Adipose tissue (tissue), 3 donors: ENCODE measurements around the gene TXN2. TPM values are rescaled to one million over a fixed set of nuclear protein-coding genes. Genes with fewer than 3 reads are reported as not detected.
"Not testable (repeated sequence)": the region's sequence is repeated elsewhere in the genome, so short reads cannot be mapped to it uniquely, and the experiment has no call there.

Experiments used
- H3K27ac ChIP-seq: one replicate; pipeline ENCODE4 v1.5.1; 2013; ENCODE audit warnings: low read depth, low read length
- WGBS, 3 donors: extraction: QIAGEN DNeasy Blood & Tissue Kit; methylation state at CpG; one replicate each; pipeline ENCODE4 v1.1.7; 2013; 5-methylcytosine and 5-hydroxymethylcytosine counted together
- polyA plus RNA-seq, 3 donors: library from polyadenylated mRNA; stranded (reverse); fragments of 200-250 nt; gene quantifications; one replicate each; pipeline ENCODE4 v1.2.3, GENCODE V29; 2013
- donor health status: healthy with polysubstance abuse.
- donor health status: Bipolar disorder and iron deficiency.
- donor health status: healthy.

The TXN2 gene, protein sequence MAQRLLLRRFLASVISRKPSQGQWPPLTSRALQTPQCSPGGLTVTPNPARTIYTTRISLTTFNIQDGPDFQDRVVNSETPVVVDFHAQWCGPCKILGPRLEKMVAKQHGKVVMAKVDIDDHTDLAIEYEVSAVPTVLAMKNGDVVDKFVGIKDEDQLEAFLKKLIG
- 100 to 1,000 TPM in 2 of 3 donors, 10 to 100 TPM in 1; 59.1 to 125 (median 124) TPM for polyA plus RNA-seq

DNA sequence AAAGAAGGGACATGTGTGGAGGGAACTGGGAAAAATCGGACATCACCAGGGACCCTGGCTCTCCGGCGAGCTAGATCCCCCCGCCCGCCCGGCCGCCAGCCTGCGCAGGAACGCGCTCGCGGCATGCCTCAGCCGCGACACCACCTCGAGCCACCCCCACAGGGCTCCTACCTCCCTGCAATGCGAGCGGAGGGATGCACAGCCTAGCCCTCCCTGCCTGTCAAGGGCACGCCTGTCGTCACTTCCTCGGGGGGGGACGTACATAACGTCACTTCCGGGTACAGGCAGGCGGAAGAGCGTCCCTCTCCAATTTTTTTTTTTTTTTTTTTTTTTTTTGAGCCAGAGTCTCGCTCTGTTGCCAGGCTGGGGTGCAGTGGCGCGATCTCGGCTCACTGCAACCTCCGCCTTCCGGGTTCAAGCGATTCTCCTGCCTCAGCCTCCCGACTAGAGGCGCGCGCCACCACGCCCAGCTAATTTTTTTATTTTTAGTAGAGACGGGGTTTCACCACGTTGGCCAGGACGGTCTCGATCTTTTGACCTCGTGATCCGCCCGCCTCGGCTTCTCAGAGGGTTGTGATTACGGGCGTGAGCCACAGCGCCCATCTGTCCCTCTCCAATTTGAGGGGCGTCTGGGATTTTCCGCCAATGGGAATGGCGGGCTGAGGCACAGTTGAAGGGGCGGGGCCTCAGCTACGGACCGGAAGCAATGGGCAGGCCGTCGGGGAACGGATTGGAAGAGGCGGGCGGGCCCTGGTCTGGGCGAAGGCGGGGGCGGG lies at the start of gene TXN2:
Gene TXN2, minus strand, starts transcription at position 248 of the 776 bp plus-strand sequence. CDS start 803 bp downstream, outside the sequence.
- 0 to 1% (median 1%) methylated on average over 60 to 62 of the region's 62 CpGs for WGBS, 3 donors
- H3K27ac ChIP-seq: peak within 1 kb of the TSS; percentile 81

DNA sequence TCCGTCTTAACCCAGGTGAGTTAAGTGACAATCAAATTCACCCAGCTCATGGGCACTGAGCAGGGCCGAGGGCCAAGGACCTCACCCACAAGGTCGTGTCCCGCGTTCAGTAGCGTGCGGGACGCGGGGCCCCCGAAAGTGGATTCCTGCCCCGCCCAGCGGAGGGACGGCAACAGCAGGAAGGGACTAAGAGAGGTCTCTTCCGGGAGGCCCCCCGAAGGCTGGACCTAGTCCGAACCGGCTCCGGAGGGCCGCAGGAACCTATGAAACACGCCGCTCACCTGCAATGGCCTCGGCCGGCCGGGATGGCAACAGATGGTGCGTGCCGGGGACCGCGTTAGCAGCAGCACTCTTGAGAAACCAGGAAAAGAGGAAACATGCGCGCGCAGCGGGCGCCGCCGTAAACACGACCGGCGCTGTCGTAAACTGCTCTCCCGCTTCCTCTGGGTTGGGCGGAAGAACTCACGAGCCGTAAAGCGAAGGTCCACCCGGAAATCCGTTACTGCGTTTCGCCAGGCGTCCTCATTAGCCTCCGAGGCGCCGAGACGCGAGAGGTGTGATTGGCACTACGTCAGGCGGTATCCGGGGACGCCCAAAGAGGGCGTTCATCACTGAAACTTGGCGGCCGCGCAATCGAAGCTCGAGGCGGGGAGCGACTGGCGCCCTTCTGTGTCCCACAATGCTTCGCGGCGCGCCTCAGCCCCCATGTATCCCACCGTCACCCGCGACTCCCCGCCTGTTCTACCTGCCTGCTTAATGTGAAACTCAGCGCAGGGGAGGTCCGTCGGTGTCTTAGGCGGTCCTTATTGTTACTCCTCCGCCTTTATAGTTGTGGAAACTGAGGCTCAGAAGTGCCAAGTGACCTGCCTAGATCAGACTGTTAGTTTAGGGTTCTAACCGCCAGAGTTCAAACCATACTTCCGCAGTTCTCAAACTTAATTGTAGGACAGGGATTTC lies 47.6 kb upstream of the TXN2 start, which contains the start of gene EIF3D:
Gene EIF3D, minus strand, starts transcription at position 372 of the 957 bp plus-strand sequence. CDS start 3,045 bp downstream, outside the sequence.
- H3K27ac ChIP-seq: peak within 1 kb of the TSS; percentile 94
- 0% methylated on average over 82 of the region's 82 CpGs for WGBS, 3 donors

DNA sequence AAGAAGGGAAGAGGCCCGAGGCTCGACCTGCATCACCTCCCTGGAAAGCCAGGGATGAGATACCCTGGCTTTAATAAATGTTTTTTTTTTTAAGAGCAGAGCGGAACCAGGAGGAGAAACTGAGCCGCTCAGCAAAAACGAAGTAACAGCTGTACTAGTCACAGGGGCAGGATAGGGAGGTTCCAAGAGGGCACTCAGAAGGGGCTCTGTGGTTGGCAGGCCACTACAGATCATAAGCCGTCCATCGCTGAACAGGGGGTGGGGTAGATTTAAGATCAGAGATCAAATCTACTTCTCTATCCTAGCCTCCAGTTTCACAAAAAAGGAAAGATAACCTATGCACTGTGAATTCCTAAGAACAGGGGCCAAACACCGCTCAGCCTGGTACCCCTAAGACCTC lies 46.9 kb upstream of the TXN2 start:
- 2 to 5% (median 3%) methylated on average over 8 of the region's 8 CpGs for WGBS, 3 donors
- peak overlapping the region; percentile 94 for H3K27ac ChIP-seq

DNA sequence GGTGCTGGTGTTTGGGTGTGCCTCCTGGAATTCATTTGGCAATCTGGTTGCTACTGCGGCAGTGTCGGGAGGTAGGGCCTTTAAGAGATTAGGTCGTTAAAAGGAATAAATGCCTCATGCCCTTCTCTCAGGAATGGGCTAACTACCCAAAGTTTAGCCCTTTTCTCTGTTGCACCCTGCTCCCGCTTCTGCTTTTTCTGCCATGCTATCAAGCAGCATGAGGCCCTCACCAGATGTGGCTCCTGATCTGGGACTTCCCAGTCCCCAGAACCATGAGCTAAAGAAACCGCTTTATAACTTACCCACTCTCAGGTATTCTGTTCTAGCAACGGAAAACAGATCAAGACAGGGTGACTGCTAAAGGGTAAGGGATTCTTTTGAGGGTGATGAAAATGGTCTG lies 41.2 kb upstream of the TXN2 start:
- no peak overlapping the region for H3K27ac ChIP-seq
- 89 to 92% (median 89%) methylated on average over 6 of the region's 6 CpGs for WGBS, 3 donors

DNA sequence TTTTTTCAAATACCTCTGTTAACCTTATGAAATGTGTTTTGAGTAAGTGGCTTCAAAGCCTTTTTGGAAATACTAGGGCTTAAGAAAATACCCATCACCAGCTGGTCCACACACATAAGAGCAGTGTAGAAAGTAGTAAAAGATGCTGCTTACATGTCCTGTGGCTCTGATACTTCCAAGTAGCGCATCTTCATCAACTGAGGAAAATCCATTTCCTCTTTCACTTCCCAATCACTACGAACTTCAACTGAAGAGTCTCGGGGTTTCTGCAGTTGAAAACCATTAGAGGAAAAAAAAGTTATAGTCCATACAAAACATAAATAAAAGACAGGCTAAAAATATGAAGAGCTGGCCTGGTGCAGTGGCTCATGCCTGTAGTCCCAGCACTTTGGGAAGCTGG lies 39.0 kb upstream of the TXN2 start:
- WGBS, 3 donors: 79 to 91% (median 81%) methylated on average over 3 of the region's 3 CpGs
- H3K27ac ChIP-seq: no peak overlapping the region

DNA sequence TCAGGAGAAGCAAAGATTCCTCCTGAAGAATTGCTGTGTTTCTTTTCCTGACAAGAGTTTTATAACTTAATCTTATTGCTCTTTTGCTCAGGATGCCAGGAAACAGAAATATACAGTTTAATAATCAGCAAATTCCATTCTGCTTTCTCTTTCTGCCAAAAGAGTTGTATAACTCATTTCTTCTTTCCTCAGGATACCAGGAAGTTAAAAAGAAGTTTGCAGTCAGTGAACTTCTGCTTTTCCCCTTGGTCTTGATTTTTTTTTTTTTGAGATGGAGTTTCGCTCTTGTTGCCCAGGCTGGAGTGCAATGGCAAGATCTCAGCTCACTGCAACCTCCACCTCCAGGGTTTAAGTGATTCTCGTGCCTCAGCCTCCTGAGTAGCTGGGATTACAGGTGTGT lies 38.5 kb upstream of the TXN2 start:
- WGBS, 3 donors: 70 to 97% (median 75%) methylated on average over 2 of the region's 2 CpGs
- not testable (repeated sequence) for H3K27ac ChIP-seq

DNA sequence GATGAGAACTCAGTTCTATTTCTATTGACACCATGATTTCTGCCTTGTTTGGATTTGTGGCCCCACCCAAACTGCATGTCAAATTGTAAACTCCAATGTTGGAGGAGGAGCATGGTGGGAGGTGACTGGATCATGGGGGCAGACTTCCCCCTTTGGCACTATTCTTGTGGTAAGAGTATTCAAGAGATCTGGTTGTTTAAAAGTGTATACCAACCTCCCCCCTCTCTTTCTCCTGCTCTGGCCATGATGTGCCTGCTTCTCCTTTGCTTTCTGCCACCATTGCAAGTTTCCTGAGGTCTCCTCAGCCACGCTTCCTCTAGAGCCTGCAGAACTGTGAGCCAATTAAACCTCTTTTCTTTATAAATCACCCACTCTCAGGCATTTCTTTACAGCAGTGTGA lies 33.3 kb upstream of the TXN2 start:
- H3K27ac ChIP-seq: no peak overlapping the region
- 88 to 100% (median 91%) methylated on average over 1 of the region's 1 CpG for WGBS, 3 donors

DNA sequence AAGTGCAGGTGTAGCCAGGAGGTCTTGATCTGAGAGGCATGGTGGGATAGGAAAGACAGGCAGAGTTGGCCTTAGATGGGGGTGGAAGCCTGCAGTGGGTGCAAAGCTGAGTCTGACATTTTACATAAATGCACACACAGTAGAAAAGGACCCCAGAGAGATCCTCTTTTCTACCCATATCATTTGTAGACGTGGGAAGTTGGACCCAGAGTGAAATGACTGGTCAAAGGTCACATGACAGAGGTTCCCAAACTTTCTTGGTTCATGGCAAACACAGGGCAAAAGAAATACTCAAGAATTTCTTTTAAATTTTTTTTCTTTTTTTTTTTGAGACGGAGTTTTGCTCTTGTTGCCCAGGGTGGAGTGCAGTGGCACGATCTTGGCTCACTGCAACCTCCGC lies 31.6 kb upstream of the TXN2 start:
- H3K27ac ChIP-seq: no peak overlapping the region
- 76 to 81% (median 79%) methylated on average over 4 of the region's 4 CpGs for WGBS, 3 donors

DNA sequence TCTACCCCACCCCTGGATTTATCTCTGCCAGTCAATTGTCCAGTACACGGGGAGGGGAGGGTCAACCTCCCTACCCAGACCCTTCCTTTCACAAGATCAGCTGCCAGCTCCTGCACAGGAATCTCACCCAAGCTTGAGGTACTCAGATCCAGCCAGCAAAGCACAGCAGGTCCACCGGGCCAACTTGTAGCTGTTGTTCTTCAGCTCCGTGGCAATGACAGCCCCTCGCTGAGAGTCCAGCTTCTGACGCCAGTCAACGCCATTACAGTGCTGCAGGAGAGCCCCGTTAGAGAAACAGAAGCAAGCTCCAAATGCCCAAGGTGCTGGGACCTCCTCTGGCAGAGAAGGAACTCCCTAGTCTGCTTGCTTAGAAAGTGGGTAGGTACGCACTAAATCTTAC lies 30.9 kb upstream of the TXN2 start:
- WGBS, 3 donors: 94 to 95% (median 94%) methylated on average over 8 of the region's 8 CpGs
- no peak overlapping the region for H3K27ac ChIP-seq

DNA sequence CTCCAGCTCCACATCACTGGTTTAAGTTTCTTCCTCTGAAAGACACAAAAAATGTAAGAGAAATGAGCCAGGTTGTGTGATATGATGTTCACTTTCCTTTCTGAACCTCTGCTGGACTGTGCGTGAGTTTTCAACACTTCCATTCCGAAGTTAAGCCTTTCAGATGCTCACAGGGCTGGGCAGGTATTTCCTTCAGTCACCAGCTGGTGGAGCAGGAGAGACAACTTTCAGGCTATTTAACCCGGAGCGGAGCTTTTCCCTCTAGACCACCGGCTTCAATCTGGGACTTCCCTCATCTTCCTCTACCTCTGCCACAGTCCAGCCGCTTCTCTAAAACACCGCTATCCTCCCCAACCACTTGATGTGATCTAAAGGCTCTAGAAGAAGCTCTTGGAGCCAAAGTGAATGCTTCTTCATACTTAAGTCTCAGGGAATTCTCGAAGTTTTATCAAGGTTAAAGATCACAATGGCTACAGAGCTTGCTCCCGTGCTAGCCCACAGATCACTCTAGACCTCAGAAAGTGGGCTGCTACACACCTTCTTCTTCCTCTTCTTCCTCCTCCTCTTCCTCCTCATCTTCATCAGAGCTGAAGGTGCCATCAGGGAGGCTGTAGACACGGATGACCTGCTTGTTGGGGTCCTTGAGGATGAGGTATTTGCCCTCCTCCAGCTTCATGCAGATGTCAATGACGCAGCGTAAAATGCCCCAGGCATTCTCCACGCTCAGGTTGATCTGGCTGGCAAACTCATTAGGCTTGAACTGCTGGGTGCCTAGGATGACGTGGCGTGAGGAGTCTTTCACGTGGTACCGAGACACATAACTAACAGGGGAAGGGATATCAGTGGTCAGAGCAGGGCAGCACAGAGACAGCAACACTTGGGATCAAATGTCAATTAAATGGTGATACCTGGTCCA lies 29.8 kb upstream of the TXN2 start:
- H3K27ac ChIP-seq: no peak overlapping the region
- 64 to 69% (median 67%) methylated on average over 17 of the region's 17 CpGs for WGBS, 3 donors

DNA sequence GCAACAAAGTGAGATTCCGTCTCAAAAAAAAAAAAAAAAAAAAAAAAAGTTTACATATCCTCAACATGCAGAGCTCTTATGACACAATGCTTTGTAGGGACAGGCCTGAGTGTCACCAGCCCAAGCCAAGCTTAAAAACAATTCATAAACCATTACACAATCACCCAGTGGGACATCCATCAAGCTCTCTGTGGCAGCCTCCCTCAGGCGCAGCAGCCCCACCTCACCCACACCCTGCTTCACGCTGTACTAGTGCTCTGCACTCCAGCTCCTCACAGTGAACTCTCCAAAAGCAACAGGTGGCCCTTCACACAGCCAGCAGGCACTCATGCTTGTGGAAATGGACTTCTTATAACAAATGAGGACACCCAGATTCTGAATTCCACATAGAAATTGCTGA lies 28.9 kb upstream of the TXN2 start:
- WGBS, 3 donors: 69 to 91% (median 69%) methylated on average over 2 to 3 of the region's 3 CpGs
- H3K27ac ChIP-seq: no peak overlapping the region

DNA sequence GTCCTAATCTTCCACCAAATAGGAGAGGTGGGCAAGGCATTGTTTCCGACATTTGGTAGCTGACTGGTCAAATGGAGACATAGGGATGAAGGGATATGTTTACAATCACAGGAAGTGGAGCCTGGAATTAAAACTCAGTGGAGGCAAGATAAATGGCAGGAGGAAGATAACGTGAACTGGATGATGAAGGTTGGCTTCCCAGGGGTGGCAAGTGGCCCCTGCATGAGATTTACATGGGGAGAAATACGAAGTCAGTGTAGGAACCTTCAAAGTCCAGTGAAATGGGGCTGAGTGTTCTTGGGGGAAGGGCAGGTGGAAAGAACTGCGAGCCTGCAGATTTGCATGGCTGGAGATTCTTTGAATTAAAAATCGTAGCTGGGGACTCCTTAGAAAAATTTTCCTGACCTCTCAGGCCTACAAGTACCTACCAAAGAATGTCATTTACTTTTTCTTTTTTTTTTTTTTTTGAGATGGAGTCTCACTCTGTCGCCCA lies 26.1 kb upstream of the TXN2 start:
- WGBS, 3 donors: 86 to 91% (median 89%) methylated on average over 5 to 6 of the region's 6 CpGs
- H3K27ac ChIP-seq: no peak overlapping the region

DNA sequence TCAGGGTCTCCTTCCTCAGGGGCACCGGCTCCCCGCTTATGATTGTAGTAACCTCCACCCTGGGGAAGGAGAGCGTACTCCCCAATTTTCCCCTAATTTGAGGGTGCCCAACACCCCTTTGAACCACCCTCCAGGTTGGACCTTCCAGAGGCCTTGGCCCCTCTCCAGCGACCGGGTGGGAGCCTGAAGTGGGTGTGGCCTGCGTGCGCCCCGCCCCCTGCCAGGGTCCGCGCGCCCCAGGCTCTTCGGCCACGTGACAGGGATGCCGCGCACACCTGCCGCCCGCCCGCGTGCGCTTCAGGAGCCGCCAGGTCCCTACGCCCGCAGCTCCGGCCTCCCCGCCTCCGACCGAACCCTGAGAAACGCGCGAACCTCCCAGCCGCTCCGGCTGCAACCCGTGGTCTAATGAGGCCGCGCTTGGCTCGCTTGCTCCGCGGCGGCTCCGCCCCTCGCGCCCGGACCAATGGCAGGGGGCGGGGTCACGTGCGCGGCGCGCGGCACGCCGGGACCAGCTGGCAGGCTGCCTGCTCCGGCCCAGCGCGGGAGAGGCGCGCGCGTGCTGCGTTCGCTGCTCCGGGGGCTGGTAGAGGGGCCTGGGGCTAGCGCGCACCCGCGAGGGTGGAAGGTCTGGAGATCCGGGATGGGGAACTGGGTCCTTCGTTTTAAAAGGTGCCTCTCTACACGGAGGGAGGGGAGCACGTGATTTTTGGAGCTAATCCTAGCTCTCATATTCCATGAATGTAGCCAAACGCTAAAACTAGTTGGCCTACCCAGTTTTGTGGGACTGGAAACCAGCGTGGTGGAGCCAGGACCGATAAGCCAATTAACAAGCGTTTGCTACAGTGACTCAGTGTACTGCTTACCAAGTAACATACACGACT lies 25.4 kb upstream of the TXN2 start, which contains the start of gene FOXRED2:
Gene FOXRED2, minus strand, starts transcription at position 404 of the 881 bp plus-strand sequence. CDS start 618 bp downstream, outside the sequence.
- 5 to 7% (median 6%) methylated on average over 64 to 75 of the region's 75 CpGs for WGBS, 3 donors
- H3K27ac ChIP-seq: no peak within 1 kb of the TSS

DNA sequence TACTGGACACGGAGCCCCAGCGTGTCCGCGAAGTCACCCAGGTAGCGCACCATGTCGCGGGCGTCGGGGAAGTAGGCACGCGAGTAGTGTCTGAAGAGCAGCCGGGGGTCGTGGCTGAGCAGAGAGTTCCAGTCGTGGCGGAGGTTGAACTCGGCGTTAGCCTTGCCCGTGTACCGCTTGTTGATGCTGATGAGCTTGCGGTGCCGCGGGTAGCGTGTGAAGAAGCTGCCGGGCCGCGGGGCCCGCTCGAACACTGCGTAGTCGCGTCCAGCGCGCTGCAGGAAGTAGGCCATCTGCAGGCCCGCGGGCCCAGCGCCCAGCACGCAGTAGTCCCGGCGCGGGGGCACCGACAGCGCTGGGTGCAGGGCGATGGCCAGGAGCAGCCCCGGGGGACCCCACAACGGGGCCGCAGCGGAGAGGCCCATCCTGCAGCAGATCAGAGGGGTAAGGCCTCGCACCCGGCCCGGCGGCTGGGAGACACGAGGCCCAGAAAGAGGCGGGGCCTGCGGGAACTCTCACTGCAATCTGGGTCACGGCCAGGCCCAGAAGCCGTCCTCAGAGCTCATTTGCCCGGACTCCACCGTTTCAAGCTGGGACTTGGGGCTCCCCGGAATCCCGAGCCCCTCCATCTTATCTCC lies 24.7 kb upstream of the TXN2 start:
- H3K27ac ChIP-seq: no peak overlapping the region
- WGBS, 3 donors: 93 to 94% (median 94%) methylated on average over 58 to 60 of the region's 60 CpGs

DNA sequence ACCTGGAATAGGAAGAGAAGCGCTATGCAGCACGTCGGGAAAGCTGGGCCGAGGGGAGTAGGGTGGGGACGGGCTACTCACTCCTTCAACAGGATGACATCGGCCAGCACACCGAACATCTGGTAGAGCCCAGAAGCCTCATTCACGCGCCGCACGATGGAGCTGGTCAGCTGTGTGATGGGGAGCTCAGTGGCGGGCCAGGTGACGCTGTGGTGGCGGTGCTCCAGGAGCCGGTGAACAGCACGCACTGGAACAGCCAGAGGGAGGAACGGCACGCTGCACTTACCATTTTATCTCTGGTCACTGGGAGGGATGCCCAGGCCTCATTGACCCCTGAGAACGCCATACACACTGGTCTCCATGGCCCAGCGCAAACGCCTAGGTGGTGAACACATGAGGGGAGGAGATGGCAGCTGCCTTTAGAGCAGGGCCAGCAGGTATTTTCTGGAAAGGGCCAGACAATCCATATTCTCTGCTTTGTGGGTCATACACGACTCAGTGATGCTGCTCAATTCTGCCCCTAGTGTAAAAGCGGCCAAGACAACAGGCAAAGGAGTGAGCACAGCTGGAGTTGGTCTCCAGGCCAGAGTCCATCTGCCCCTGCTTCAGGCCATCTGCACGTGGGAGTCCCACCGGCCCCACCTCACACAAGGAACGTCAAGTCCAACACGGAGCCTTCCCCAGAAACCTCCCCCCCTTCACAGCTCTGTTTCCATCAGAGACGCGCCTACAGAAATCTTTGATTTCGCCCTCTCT lies 16.6 kb upstream of the TXN2 start:
- WGBS, 3 donors: 89 to 91% (median 90%) methylated on average over 27 to 30 of the region's 30 CpGs

More for the DNA sequence above, 16.6 kb upstream of the TXN2 start:
- H3K27ac ChIP-seq: no peak overlapping the region
